HepG2 (cell line): ENCODE data around the gene HILPDA. TPM values are rescaled to one million over a fixed set of nuclear protein-coding genes. Genes with fewer than 3 reads are reported as not detected.
A peak's percentile ranks its signal among the peaks of the same experiment; 100 is the strongest.

Experiments used
- ATF1 ChIP-seq: IDR thresholded peaks from 2 replicates; pipeline ENCODE4 v1.6.1; 2016; ENCODE audit warnings: mild to moderate bottlenecking, control low read depth
- HNRNPUL1 ChIP-seq: fragments of 200-400 bp; formaldehyde crosslinking; IDR thresholded peaks from 2 replicates; pipeline ENCODE4 v1.6.1; 2017; ENCODE audit warnings: low read depth, mild to moderate bottlenecking, low read length, moderate library complexity
- KAT2B ChIP-seq: fragments of 150-350 bp; IDR thresholded peaks from 2 replicates; pipeline ENCODE4 v1.6.1; 2014; ENCODE audit warnings: low read depth, low read length, borderline replicate concordance
- MTA1 ChIP-seq: sonication (generic); formaldehyde crosslinking; IDR thresholded peaks from 2 replicates; pipeline ENCODE4 v1.4.0; 2020; ENCODE audit warnings: missing genetic modification reagents, mild to moderate bottlenecking, borderline replicate concordance
- RXRA ChIP-seq: sonication (generic); formaldehyde crosslinking; IDR thresholded peaks from 2 replicates; pipeline ENCODE4 v1.5.1; 2020; ENCODE audit warnings: missing genetic modification reagents
- SP2 ChIP-seq: sonication (generic); formaldehyde crosslinking; IDR thresholded peaks from 2 replicates; pipeline ENCODE4 v1.5.1; 2020; ENCODE audit warnings: mild to moderate bottlenecking, missing genetic modification reagents
- STAG1 ChIP-seq: sonication (generic); formaldehyde crosslinking; IDR thresholded peaks from 2 replicates; pipeline ENCODE4 v1.4.0; 2020; ENCODE audit warnings: missing genetic modification reagents
- ZBTB42 ChIP-seq: sonication (generic); formaldehyde crosslinking; IDR thresholded peaks from 2 replicates; pipeline ENCODE4 v1.5.0; 2020; ENCODE audit warnings: mild to moderate bottlenecking, missing genetic modification reagents
- ZNF33B ChIP-seq: sonication (generic); formaldehyde crosslinking; IDR thresholded peaks from 2 replicates; pipeline ENCODE4 v1.5.1; 2020; ENCODE audit warnings: mild to moderate bottlenecking, missing genetic modification reagents
- polyA plus RNA-seq, 8 experiments: library from polyadenylated mRNA; depleted of rRNA in 3 of 8; stranded (reverse) in 7 of 8; unstranded in 1 of 8; fragments of >200 nt; fragmentation: Illumina TruSeq in 4 of 8; extraction: Trizol in 4 of 8; gene quantifications; 2 replicates each; pipeline versions ENCODE4 v1.2.1 to v1.2.3, GENCODE V29; 2011 to 2016; ENCODE audit warnings: low read depth in 4 of 8, missing spikeins in 1 of 8, mixed read lengths in 1 of 8; ENCODE audit not compliant: insufficient read depth in 1 of 8
- total RNA-seq, 5 experiments: library from RNA; depleted of rRNA; stranded (reverse); fragments of >200 nt; fragmentation: Illumina TruSeq; extraction: Trizol; gene quantifications; 2 replicates each; pipeline ENCODE4 v1.2.3, GENCODE V29; 2016; ENCODE audit warnings: low read depth in 1 of 5
- TF ChIP-seq, protein P1 (sequence below): sonication (generic); formaldehyde crosslinking; IDR thresholded peaks from 2 replicates; pipeline ENCODE4 v1.5.0; 2020; ENCODE audit warnings: mild to moderate bottlenecking, missing genetic modification reagents, moderate library complexity
- TF ChIP-seq, protein P2 (sequence below): sonication (generic); formaldehyde crosslinking; IDR thresholded peaks from 2 replicates; pipeline ENCODE4 v1.4.0; 2020; ENCODE audit warnings: missing genetic modification reagents, borderline replicate concordance
- TF ChIP-seq, protein P3 (sequence below): IDR thresholded peaks from 2 replicates; pipeline ENCODE4 v1.4.0; 2020; ENCODE audit warnings: mild to moderate bottlenecking, missing genetic modification reagents
- TF ChIP-seq, protein P4 (sequence below): sonication (generic); formaldehyde crosslinking; IDR thresholded peaks from 2 replicates; pipeline ENCODE4 v1.4.0; 2020; ENCODE audit warnings: missing genetic modification reagents
- TF ChIP-seq, protein P5 (sequence below): sonication (generic); formaldehyde crosslinking; IDR thresholded peaks from 2 replicates; pipeline ENCODE4 v1.9.0; 2021; ENCODE audit warnings: missing genetic modification reagents, mild to moderate bottlenecking, borderline replicate concordance

HILPDA gene
- total and polyA plus RNA-seq, 2 of the 13 experiments (the other 11 are each of a cell fraction or from before 2014, with no cell fraction given) = 11.1 to 44.0 TPM

DNA sequence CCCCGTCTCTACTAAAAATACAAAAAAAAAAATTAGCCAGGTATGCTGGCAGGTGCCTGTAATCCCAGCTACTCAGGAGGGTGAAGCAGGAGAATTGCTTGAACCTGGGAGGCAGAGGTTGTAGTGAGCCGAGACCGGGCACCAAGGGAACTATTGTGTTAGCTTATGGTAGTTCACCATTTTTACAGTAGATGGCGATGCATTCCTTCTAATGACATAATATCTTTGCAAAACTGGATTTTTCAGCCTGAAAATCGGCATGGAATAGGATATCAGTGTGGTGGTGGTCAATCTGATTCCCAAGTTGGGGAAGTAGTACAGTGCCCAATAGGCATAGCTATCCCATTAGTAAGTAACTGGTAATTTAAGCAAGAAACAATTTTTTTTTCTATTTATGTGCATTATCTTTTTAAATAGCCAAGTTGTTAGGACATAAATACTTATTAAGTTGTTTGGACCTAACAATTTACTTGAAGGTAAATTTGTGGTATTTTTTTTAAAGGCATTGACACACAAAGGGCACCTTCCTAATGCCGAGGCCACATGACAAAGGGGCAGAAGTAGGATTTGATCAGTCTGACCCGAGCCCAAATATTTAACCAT, 28.3 kb upstream of the HILPDA start (continued):
- TF ChIP-seq, protein P1, sequence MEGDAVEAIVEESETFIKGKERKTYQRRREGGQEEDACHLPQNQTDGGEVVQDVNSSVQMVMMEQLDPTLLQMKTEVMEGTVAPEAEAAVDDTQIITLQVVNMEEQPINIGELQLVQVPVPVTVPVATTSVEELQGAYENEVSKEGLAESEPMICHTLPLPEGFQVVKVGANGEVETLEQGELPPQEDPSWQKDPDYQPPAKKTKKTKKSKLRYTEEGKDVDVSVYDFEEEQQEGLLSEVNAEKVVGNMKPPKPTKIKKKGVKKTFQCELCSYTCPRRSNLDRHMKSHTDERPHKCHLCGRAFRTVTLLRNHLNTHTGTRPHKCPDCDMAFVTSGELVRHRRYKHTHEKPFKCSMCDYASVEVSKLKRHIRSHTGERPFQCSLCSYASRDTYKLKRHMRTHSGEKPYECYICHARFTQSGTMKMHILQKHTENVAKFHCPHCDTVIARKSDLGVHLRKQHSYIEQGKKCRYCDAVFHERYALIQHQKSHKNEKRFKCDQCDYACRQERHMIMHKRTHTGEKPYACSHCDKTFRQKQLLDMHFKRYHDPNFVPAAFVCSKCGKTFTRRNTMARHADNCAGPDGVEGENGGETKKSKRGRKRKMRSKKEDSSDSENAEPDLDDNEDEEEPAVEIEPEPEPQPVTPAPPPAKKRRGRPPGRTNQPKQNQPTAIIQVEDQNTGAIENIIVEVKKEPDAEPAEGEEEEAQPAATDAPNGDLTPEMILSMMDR (CRISPR knock-in tag) = peak; percentile 84
- TF ChIP-seq MTA1 (CRISPR knock-in tag) (no peak), KAT2B (no peak), ZBTB42 (no peak), RXRA (CRISPR knock-in tag) (no peak), SP2 (CRISPR knock-in tag) (no peak), HNRNPUL1 (no peak), ATF1 (no peak), STAG1 (CRISPR knock-in tag) (peak; percentile 86), ZNF33B (CRISPR knock-in tag) (no peak)
- TF ChIP-seq, protein P2, sequence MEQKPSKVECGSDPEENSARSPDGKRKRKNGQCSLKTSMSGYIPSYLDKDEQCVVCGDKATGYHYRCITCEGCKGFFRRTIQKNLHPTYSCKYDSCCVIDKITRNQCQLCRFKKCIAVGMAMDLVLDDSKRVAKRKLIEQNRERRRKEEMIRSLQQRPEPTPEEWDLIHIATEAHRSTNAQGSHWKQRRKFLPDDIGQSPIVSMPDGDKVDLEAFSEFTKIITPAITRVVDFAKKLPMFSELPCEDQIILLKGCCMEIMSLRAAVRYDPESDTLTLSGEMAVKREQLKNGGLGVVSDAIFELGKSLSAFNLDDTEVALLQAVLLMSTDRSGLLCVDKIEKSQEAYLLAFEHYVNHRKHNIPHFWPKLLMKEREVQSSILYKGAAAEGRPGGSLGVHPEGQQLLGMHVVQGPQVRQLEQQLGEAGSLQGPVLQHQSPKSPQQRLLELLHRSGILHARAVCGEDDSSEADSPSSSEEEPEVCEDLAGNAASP (CRISPR knock-in tag) = no peak
- TF ChIP-seq, protein P3, sequence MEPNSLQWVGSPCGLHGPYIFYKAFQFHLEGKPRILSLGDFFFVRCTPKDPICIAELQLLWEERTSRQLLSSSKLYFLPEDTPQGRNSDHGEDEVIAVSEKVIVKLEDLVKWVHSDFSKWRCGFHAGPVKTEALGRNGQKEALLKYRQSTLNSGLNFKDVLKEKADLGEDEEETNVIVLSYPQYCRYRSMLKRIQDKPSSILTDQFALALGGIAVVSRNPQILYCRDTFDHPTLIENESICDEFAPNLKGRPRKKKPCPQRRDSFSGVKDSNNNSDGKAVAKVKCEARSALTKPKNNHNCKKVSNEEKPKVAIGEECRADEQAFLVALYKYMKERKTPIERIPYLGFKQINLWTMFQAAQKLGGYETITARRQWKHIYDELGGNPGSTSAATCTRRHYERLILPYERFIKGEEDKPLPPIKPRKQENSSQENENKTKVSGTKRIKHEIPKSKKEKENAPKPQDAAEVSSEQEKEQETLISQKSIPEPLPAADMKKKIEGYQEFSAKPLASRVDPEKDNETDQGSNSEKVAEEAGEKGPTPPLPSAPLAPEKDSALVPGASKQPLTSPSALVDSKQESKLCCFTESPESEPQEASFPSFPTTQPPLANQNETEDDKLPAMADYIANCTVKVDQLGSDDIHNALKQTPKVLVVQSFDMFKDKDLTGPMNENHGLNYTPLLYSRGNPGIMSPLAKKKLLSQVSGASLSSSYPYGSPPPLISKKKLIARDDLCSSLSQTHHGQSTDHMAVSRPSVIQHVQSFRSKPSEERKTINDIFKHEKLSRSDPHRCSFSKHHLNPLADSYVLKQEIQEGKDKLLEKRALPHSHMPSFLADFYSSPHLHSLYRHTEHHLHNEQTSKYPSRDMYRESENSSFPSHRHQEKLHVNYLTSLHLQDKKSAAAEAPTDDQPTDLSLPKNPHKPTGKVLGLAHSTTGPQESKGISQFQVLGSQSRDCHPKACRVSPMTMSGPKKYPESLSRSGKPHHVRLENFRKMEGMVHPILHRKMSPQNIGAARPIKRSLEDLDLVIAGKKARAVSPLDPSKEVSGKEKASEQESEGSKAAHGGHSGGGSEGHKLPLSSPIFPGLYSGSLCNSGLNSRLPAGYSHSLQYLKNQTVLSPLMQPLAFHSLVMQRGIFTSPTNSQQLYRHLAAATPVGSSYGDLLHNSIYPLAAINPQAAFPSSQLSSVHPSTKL (CRISPR knock-in tag) = 0 out of 2 replicates have a peak, but pooled peaks have one; percentile 11
- TF ChIP-seq, protein P4, sequence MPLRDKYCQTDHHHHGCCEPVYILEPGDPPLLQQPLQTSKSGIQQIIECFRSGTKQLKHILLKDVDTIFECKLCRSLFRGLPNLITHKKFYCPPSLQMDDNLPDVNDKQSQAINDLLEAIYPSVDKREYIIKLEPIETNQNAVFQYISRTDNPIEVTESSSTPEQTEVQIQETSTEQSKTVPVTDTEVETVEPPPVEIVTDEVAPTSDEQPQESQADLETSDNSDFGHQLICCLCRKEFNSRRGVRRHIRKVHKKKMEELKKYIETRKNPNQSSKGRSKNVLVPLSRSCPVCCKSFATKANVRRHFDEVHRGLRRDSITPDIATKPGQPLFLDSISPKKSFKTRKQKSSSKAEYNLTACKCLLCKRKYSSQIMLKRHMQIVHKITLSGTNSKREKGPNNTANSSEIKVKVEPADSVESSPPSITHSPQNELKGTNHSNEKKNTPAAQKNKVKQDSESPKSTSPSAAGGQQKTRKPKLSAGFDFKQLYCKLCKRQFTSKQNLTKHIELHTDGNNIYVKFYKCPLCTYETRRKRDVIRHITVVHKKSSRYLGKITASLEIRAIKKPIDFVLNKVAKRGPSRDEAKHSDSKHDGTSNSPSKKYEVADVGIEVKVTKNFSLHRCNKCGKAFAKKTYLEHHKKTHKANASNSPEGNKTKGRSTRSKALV (CRISPR knock-in tag) = no peak
- TF ChIP-seq, protein P5, sequence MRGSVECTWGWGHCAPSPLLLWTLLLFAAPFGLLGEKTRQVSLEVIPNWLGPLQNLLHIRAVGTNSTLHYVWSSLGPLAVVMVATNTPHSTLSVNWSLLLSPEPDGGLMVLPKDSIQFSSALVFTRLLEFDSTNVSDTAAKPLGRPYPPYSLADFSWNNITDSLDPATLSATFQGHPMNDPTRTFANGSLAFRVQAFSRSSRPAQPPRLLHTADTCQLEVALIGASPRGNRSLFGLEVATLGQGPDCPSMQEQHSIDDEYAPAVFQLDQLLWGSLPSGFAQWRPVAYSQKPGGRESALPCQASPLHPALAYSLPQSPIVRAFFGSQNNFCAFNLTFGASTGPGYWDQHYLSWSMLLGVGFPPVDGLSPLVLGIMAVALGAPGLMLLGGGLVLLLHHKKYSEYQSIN (CRISPR knock-in tag) = no peak
